Cardiac ventricle fibroblast (primary cell): ENCODE measurements around the gene TEX12. TPM values are rescaled to one million over a fixed set of nuclear protein-coding genes. Genes with fewer than 3 reads are reported as not detected.

Source experiments
- total RNA-seq: library from RNA; depleted of rRNA; stranded (reverse); fragments of >200 nt; gene quantifications from 2 replicates; pipeline ENCODE4 v1.2.3, GENCODE V29; 2015

TEX12 gene, protein sequence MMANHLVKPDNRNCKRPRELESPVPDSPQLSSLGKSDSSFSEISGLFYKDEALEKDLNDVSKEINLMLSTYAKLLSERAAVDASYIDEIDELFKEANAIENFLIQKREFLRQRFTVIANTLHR
- 0.31 TPM in 1 of 2 replicates, not detected in the other for total RNA-seq

DNA sequence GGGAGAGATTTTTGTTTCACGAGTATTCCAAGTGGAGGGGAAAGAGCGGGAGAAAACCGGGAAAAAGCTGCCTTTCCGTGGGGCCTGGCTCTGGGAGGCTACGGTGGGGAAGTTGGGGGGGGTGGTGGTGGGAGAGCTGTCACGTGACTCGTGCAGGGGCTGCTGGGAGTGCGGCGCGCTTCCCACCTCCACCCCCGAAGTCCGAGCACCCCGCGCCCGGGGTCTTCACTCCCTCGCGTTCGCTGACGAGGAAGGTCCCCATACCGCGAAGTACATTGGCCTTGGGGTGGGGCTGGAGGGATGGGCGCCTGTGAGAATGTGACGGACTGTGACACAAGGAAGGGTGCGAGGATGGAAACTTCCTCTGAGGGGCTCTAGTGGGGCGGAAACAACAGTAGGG lies at the start of gene TEX12:
TSS of gene TEX12 (plus strand) at position 228 of the 400 bp plus-strand sequence. CDS start 1,897 bp downstream, outside the sequence.

GRCh38 chr11:112163875-112164685 lies 3.1 kb upstream of the TEX12 start, which contains the start of gene IL18:
Gene IL18 (minus strand): TSS chr11:112164094. CDS start chr11:112155053, 9,041 bp downstream.

GRCh38 chr11:112174789-112175598 lies 7.8 kb downstream of the TEX12 start, which contains the start of gene BCO2:
Gene BCO2 (plus strand): TSS chr11:112175512. CDS start chr11:112175602, 90 bp downstream.

Other genes with a start within 250 kb of the TEX12 start
- gene C11orf52, start 248.5 kb upstream of the TEX12 start, total RNA-seq, result 1.4 and 2.2 TPM in 2 replicates
- 15.8 and 16.3 TPM in 2 replicates for gene DIXDC1, start 230.0 kb upstream of the TEX12 start, total RNA-seq
- gene DLAT, start 142.0 kb upstream of the TEX12 start, total RNA-seq, result 14.0 and 15.3 TPM in 2 replicates
- 0.87 and 1.8 TPM in 2 replicates for gene PIH1D2, start 93.4 kb upstream of the TEX12 start, total RNA-seq
- gene NKAPD1, start 93.1 kb upstream of the TEX12 start, total RNA-seq, result 13.3 and 18.9 TPM in 2 replicates
- gene TIMM8B, start 80.6 kb upstream of the TEX12 start, total RNA-seq, result 35.3 and 36.7 TPM in 2 replicates
- 88.9 and 89.9 TPM in 2 replicates for gene SDHD, start 80.5 kb upstream of the TEX12 start, total RNA-seq
- gene IL18, start 3.3 kb upstream of the TEX12 start, total RNA-seq, result 0.24 and 0.37 TPM in 2 replicates
- gene BCO2, start 8.1 kb downstream of the TEX12 start, total RNA-seq, result 0.81 and 1.2 TPM in 2 replicates
- 17.2 and 17.7 TPM in 2 replicates for gene PTS, start 59.1 kb downstream of the TEX12 start, total RNA-seq
- gene PLET1, start 93.5 kb downstream of the TEX12 start, total RNA-seq, result not detected in 2 replicates